ENCODE results near the gene AHNAK2.

DNA sequence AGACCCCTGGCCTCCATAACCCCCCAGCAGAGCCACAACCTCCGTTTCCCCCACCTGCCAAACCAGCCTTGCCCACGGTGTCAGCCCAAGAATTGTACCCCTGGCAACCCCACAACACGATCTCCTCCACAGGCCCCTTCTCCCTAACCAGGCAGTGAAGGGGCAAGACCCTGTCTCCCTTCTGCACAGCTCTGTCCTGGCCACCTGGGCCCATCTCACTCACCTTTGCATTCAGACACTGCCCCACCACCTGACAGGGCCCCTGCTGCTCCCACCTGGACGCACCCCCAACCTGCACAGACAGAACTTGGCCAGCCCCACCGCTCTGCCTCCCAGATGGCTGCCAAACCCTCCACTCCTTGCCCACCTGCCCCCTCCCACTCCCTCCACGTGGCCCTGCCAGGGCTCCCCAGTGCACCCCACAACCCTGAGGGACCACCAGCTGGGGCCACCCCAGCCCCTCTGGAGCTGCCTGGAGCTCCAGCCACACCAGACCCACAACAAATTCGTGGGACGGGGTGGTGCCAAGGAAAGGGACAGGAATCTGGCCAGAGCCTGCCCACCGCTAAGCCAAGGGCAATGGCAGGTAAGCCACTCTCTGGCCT is 11.8 kb downstream of the AHNAK2 start:
- TF ChIP-seq, protein P1, sequence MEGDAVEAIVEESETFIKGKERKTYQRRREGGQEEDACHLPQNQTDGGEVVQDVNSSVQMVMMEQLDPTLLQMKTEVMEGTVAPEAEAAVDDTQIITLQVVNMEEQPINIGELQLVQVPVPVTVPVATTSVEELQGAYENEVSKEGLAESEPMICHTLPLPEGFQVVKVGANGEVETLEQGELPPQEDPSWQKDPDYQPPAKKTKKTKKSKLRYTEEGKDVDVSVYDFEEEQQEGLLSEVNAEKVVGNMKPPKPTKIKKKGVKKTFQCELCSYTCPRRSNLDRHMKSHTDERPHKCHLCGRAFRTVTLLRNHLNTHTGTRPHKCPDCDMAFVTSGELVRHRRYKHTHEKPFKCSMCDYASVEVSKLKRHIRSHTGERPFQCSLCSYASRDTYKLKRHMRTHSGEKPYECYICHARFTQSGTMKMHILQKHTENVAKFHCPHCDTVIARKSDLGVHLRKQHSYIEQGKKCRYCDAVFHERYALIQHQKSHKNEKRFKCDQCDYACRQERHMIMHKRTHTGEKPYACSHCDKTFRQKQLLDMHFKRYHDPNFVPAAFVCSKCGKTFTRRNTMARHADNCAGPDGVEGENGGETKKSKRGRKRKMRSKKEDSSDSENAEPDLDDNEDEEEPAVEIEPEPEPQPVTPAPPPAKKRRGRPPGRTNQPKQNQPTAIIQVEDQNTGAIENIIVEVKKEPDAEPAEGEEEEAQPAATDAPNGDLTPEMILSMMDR (tag by site-specific recombination; IDR thresholded peaks at IDR 0.05): no peak
- TF ChIP-seq ZNF626 (tag by site-specific recombination; IDR thresholded peaks at IDR 0.05) (no peak), ZNF354C (tag by site-specific recombination; IDR thresholded peaks at IDR 0.05; ENCODE audit: borderline replicate concordance, low read depth) (no peak), ZNF423 (tag by site-specific recombination; IDR thresholded peaks at IDR 0.05) (no peak)
- TF ChIP-seq, protein P2, sequence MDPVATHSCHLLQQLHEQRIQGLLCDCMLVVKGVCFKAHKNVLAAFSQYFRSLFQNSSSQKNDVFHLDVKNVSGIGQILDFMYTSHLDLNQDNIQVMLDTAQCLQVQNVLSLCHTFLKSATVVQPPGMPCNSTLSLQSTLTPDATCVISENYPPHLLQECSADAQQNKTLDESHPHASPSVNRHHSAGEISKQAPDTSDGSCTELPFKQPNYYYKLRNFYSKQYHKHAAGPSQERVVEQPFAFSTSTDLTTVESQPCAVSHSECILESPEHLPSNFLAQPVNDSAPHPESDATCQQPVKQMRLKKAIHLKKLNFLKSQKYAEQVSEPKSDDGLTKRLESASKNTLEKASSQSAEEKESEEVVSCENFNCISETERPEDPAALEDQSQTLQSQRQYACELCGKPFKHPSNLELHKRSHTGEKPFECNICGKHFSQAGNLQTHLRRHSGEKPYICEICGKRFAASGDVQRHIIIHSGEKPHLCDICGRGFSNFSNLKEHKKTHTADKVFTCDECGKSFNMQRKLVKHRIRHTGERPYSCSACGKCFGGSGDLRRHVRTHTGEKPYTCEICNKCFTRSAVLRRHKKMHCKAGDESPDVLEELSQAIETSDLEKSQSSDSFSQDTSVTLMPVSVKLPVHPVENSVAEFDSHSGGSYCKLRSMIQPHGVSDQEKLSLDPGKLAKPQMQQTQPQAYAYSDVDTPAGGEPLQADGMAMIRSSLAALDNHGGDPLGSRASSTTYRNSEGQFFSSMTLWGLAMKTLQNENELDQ (tag by site-specific recombination; IDR thresholded peaks at IDR 0.05; ENCODE audit: low read depth): no peak

Data from HEK293 (cell line).